Vein endothelial cell (primary cell): ENCODE data around the gene NTM. TPM values are rescaled to one million over a fixed set of nuclear protein-coding genes. Genes with fewer than 3 reads are reported as not detected.

ENCODE experiments used
- small RNA-seq: library from RNA; depleted of rRNA; stranded (forward); fragments of <200 nt; gene quantifications from one replicate; pipeline ENCODE3, GENCODE V24; 2012
- total RNA-seq: library from RNA; depleted of rRNA; stranded (reverse); fragments of >200 nt; gene quantifications from 2 replicates; pipeline ENCODE4 v1.2.3, GENCODE V29; 2012

NTM gene
- under 0.01 and 0.29 TPM in 2 replicates for total RNA-seq

GRCh38 chr11:131370090-131370751 is at the start of gene NTM:
NTM (plus strand) TSS chr11:131370615.

Small RNAs within 50 kb of the gene (small RNA-seq; reads per million reads assigned to genes)
- gene RNU6ATAC12P = not detected
